Activated CD4-positive, CD25-positive, alpha-beta regulatory T cell treated with anti-CD3 and anti-CD28 coated beads, Interleukin-2, amount 50 U/mL, for 24 hours (primary cell): ENCODE data around the gene PIH1D1.

Source experiments
- ATAC-seq, 2 donors: fragments of 150-1000 bp; cut with Tn5 transposase; one replicate each; pipeline ENCODE4 v1.10.0; 2021; ENCODE audit warnings: mild to moderate bottlenecking in 1 of 2, moderate library complexity in 1 of 2

The PIH1D1 gene

DNA sequence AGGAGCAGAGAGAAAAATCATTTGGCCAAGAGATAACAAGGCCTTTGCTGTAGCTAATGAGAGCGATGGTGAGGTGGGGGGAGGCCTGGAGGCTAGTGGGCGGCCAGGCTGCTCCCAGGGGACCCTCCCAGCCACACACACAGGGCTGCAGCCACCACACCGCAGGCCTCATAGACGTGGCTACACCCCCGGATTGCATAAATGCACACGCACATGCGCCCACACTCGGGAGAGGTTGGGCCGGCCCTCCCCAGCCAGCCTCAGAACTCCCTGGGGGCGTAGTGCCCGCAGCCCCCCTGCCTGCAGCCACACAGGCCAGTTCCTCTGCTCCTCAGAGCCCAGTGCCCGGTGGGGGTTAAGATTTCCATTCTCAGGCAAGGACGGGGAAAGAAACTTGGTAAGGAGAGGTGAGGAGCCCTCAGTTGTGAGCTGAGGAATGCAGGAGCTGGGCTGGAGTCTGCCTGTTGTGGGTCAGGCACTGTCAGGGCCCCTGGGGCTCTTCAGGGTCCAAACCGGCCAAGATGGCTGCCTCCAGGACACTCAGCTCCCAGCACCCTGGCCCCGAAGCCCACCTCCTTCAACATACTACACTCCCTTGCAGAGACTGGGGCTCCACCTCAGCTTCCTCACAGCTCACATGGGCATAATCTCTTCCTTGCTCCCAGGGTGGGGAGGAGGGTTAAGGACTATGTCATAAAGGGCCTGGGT, 36.4 kb downstream of the PIH1D1 start:
- no peak for ATAC-seq

DNA sequence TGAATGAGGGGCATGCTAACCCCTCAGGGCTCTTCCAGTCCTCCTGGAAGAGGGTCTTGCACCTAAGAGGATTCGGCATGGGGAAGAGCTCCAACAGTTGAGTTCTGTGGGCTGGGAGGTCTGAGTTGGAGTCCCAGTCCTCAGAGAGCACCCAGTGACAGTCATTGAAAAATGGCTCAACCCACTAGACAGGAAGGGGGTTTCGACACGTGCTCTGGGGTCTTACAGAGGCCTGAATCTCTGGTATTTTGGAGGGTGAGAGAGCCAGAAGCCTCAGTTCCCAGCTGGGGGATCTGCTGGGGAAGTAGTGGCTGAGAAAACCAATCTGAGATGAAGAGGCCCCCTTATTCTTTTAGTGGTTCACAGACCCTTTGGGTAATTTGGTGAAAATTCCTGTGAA, 37.4 kb downstream of the PIH1D1 start:
- ATAC-seq, result no peak

DNA sequence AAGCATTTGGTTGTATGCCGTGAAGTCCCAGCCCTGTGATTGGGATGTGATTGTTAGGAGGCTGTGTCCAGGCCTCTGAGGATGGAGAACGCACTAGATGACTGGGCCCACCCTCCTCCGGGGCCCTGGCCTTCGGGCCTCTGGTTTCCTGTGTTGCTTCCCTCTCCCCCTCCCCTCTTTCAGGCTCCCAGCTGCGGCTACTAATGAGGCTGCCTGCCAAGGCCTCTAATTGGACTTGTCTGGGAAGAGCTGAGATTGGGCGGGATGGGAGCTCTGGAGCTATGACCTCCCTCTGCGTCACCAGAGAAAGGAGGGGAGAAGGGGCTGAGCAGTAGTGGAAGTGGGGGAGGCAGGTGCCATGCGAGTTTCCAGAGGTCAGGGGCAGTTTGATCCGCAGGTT, 38.3 kb downstream of the PIH1D1 start:
- no peak for ATAC-seq

DNA sequence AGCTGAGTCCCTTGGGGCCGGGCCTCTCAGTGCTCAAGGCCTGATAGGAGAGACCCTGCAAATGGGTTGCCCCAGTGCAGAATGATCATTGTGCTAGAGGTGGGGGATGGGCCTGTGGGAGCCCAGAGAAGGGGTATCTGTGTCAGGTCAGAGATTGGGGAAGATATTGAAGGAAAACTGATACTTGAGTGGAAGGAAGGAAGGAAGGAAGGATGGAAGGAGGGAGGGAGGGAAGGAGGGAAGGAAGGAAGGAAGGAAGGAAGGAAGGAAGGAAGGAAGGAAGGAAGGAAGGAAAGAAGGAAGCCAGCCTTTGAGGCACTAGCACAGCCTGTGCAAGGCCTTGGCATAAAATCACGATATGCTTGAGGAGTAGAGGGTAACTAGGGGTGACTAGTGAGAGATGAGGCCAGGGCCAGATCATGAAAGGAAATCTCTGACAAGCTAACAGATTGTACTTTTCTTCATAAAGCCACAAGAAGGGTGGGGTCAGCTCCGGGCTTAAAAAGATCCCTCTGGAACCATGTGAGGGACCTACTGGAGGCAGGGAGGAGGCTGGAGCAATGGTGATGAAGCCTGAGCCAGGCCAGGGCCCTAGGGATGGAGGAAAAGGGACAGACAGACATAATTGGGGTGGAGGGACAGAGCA, 39.8 kb downstream of the PIH1D1 start:
- no peak for ATAC-seq

DNA sequence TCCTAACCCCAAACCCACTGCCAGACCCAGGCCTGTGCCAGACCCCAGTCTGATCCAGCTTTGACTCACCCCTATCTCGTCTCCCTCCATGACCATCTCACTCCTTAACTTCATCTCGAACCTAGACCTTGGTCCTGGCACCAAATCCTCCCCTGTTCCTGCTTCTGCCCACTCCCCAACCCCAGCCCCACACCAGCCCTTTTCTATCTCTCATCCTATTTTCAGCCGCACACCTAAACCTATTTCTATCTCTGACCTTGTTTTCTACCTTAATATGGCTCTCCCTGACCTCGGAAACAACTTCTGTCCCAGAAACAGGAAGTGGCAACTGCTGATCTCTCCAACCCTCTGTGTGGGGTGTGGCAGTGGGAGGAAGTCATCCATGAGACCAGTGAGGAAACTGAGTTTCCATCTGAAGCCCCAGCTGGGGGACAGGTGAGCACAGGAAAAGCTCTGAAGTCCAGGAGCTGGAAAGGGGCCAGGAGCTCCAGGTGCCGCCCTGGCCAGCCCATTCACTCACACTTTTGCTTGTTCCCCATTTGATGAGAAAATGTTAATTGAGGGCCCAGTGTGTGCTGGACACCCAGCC, 42.1 kb downstream of the PIH1D1 start:
- peak in 1 of 2 donors; percentile 41 for ATAC-seq

DNA sequence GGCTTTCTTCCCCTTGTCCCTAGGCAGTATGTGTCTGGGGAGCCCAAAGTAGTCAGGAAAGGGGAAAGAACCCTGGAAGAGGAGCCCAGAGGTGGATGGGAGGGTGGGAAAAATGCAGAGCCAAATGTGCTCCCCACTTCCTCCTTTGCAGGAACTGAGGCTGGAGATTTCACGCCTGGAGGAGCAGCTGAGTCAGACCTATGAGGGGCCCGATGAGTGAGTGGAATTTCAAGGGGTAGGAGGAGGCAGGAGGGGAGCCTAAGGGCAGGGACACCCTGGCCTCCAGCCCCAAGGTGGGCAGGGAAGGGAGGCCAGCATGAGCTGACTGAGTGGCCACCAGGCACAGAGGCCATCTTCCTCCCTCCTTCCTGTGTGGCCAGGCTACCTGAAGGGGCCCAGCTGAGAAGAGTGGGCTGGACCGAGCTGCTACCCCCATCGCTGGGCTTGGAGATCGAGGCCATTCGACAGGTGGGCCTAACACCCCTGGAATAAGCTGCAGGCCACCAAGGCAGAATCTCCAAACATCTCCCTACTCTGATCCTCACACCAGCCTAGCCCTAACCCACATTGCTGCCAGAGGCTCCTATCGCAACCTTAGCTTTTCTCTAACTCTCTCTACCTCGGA, 42.7 kb downstream of the PIH1D1 start:
- peak in 1 of 2 donors; percentile 21 for ATAC-seq

DNA sequence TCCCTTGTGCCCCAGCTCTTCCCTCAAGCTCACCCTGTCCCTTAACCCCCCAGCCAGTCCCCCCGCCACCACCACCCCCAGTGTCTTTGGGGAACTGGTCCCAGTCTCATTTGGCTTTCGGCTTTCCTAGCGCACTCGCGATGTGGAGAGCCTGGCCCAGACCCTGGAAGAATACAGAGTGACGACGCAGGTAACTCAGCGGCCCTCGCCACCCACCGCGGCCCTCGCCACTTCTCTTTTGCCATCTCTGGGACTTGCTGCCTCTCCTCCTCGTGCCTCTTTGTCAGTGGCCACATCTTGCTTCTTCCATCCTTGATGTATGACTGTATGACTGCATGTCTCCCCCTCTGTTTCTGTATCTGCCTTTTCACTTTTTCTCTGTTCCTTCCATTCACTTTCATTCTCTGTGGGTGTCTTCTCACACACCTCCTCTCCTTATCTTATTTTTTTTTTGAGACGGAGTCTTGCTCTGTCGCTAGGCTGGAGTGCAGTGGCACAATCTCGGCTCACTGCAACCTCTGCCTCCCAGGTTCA, 44.1 kb downstream of the PIH1D1 start:
- no peak for ATAC-seq

DNA sequence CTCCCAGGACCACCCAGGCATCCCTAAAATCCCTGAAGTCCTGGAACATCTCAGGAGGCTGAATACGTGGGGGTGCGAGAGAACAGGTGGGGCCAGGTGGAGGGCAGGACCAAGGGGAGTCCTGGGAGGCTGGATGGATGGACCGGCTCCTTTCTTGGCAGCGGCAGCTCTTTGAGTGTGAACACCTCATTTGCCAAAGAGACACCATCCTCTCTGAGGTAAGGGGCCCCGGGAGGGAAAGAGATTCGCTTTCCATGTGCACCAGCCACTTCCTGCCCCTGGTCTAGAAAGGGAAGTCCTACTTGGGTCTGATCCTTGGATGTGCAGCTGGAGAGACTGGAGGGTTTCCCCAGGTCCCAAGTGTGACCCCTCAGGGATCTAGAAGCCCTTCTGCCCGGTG, 44.5 kb downstream of the PIH1D1 start:
- ATAC-seq, result no peak

DNA sequence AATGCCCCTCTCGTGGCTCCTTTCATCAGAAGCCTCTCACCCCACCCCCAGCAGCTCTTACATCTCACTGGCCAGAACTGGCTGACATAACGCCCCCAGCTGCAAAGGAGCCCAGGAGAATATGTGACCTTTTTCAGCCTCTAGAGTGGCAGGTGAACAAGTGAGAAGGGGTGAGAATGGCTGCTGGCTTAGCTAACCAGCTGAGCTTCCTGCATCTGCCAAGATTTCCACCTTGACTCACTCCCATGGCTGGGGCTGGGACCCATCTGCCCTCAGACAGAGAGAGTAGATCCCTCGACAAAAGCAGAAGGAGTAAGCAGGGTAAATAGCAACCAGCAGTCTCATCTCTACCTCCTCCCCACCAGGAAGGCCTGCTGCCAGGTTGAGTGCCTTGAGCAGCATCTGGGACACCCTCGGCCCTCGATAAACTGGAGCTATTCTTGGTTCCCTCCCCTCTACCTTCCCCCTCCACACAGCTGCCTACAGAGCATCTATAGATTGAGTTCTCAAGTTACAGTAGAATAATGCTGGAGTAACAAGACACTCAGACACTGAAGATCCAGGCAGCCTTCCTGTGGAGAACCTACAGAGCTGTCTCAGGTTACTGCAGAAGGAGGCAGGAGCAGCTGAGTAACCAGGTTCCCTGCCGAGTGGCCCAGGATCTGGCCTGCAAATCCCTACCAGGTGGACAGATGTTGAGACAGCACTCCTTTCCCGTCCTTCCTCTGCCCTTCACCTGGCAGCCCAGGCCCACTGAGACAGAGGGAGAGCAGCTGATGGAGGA, 48.0 kb downstream of the PIH1D1 start:
- no peak for ATAC-seq

DNA sequence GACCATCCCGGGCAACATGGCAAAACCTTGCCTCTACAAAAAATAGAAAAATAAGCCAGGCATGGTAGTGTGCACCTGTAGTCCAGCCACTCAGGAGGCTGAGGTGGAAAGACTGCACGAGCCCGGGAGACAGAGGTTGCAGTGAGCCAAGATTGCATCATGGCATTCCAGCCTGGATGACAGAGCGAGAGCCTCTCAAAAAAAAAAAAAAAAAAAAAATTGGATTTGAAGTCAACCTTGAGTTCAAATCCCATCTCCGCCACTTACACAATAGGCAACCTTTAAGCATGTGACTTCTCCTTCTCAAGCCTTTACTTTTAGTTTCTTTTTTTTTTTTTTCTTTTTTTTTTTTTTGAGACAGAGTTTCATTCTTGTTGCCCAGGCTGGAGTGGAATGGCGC, 51.6 kb downstream of the PIH1D1 start:
- ATAC-seq, result no peak

DNA sequence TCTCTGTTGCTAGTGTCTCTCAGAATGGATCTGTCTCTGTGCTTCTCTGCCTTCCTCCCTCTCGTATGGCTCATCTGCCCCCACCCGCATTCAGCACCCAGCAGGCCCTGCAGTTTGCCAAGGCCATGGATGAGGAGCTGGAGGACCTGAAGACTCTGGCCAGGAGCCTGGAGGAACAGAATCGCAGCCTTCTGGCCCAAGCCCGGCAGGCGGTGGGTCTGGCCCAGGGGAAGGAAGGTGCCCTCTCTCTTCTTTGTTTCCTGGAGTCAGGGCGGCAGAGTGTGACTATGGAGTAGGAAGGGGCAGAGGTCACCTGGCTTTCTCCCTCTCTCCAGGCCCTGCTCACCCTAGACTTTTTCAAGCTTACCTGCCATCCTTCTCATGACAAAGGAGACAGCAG, 52.7 kb downstream of the PIH1D1 start:
- no peak for ATAC-seq

DNA sequence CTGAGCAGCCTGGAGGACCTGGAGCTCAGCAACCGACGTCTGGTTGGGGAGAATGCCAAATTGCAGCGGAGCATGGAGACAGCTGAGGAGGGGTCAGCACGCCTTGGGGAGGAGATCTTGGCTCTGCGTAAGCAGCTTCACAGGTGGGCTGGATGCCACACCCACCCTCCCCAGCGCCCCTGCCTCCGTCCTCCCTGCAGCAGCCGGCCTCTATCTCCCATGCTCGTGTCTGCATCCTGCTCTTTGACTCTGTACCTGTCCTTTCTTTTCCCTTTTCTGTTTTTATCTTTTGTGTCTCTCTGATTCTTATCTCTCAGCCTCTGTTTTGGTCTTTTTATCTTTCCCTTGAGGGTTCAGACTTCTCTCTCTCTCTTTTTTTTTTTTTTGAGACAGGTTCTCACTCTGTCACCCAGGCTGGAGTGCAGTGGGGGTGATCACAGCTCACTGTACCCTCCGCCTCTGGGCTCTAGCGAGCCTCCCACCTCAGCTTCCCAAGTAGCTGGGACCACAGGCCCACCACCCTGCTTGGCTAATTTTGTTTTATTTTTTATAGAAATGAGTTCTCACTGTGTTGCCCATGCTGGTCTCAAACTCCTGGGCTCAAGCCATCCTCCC, 53.5 kb downstream of the PIH1D1 start:
- ATAC-seq, result no peak

DNA sequence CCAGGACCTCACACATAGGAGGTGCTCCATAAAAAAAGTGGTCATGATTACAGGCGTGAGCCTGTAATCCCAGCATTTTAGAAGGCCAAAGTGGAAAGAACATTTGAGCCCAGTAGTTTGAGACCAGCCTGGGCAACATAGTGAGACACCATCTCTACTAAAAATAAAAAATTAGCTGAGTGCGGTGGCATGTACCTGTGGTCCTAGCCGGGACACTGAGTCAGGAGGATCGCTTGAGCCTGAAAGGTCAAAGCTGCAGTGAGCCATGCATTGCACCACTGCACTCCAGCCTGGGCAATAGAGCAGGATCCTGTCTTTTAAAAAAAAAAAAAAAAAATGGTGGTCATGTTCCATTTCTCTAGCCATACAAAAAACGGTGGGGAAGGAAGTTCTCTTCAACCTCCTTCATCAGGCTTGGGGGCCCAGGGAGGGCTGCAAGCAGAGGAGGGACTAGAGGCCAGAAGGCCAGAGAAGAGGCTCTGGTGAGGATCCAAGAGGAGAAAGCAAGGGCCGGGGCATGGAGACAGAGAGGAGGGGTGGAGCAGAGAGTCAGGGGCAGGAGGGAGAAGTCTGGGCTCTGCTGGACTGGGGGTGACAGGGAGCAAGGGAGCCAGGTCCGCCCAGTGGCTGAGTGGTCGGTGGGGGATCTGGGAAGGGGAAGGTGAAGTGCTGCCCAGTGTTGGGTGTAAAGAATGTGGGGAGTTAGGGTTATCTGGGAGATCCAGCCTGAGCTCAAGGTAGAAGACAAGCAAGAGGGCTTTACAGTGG, 54.7 kb downstream of the PIH1D1 start:
- ATAC-seq, result no peak
